Neural cell (in vitro differentiated cells): ENCODE measurements around the gene RPUSD3.

Experiments
- CTCF ChIP-seq: fragments of 450-650 bp; IDR thresholded peaks from 2 replicates; pipeline ENCODE4 v1.5.1; 2014; ENCODE audit warnings: antibody characterized with exemption, mild to moderate bottlenecking, moderate library complexity; ENCODE audit not compliant: poor library complexity, severe bottlenecking
- EP300 ChIP-seq: fragments of 450-650 bp; conservative IDR thresholded peaks from 2 replicates; pipeline ENCODE4 v1.6.1; 2014; ENCODE audit warnings: antibody characterized with exemption, mild to moderate bottlenecking, moderate library complexity; ENCODE audit not compliant: poor library complexity, severe bottlenecking
- MXI1 ChIP-seq: fragments of 450-650 bp; conservative IDR thresholded peaks from 2 replicates; pipeline ENCODE4 v1.6.1; 2014; ENCODE audit warnings: antibody characterized with exemption, mild to moderate bottlenecking; ENCODE audit not compliant: poor library complexity, severe bottlenecking
- REST ChIP-seq: IDR thresholded peaks from 2 replicates; pipeline ENCODE4 v1.6.1; 2012; ENCODE audit warnings: borderline replicate concordance
- SMC3 ChIP-seq: fragments of 450-650 bp; conservative IDR thresholded peaks from 2 replicates; pipeline ENCODE4 v1.6.1; 2014; ENCODE audit warnings: antibody characterized with exemption, mild to moderate bottlenecking, moderate library complexity; ENCODE audit not compliant: poor library complexity
- TAF1 ChIP-seq: IDR thresholded peaks from 2 replicates; pipeline ENCODE4 v1.6.1; 2012; ENCODE audit warnings: low read depth

- TF ChIP-seq SMC3 (no peak), CTCF (no peak), MXI1 (no peak), TAF1 (no peak), REST (no peak), EP300 (no peak)
These were observed 20.6 kb upstream of the RPUSD3 start for GRCh38 chr3:9864200-9864927.
